Retinal pigment epithelial cell (primary cell): Measurements from ENCODE around the gene USP48.
"Not testable (repeated sequence)": the region's sequence is repeated elsewhere in the genome, so short reads cannot be mapped to it uniquely, and the experiment has no call there.

Experiments used
- DNase-seq: peaks from one replicate; pipeline ENCODE4 v3.0.0-alpha.2; 2010; ENCODE audit warnings: low read depth
- H3K4me3 ChIP-seq: 2 replicates; pipeline ENCODE4 v1.5.1; 2011; ENCODE audit warnings: mild to moderate bottlenecking, low read length, control low read depth, moderate library complexity
- CTCF ChIP-seq: conservative IDR thresholded peaks from 2 replicates; pipeline ENCODE4 v1.5.1; 2011; ENCODE audit warnings: low read depth, low read length, control low read depth, inconsistent platforms

The USP48 gene

GRCh38 chr1:21773585-21773984 is 9.4 kb downstream of the USP48 start:
- no peak overlapping the region for H3K4me3 ChIP-seq
- TF ChIP-seq CTCF = no peak
- no peak for DNase-seq

- not testable (repeated sequence) for H3K4me3 ChIP-seq, DNase-seq
Observed at GRCh38 chr1:21771672-21772071, 11.3 kb downstream of the USP48 start.

GRCh38 chr1:21770602-21771001 is 12.3 kb downstream of the USP48 start:
- DNase-seq, H3K4me3 ChIP-seq: not testable (repeated sequence)

GRCh38 chr1:21770201-21770600 is 12.7 kb downstream of the USP48 start:
- H3K4me3 ChIP-seq = no peak overlapping the region
- no peak for DNase-seq
- TF ChIP-seq CTCF = no peak

- DNase-seq, H3K4me3 ChIP-seq: not testable (repeated sequence)
Observed at GRCh38 chr1:21767106-21767505, 15.8 kb downstream of the USP48 start.

GRCh38 chr1:21766210-21766609 is 16.7 kb downstream of the USP48 start:
- DNase-seq = no peak
- no peak overlapping the region for H3K4me3 ChIP-seq
- TF ChIP-seq CTCF = no peak

- DNase-seq = peak; percentile 94
- no peak for TF ChIP-seq CTCF
- H3K4me3 ChIP-seq = no peak overlapping the region
Observed at GRCh38 chr1:21764615-21765423, 18.1 kb downstream of the USP48 start.

GRCh38 chr1:21763694-21764419 is 19.1 kb downstream of the USP48 start:
- no peak for DNase-seq
- no peak for TF ChIP-seq CTCF
- H3K4me3 ChIP-seq = no peak overlapping the region
